AG04450 (cell line): ENCODE data around the gene PPP1R9B. TPM values are rescaled to one million over a fixed set of nuclear protein-coding genes. Genes with fewer than 3 reads are reported as not detected.

ENCODE experiments used
- CTCF ChIA-PET: fragments of 300-600, 350-600 bp; formaldehyde crosslinking; extraction: SDS; loops from one replicate; lab custom pipeline; 2022; ENCODE audit warnings: antibody characterized with exemption, inconsistent platforms; lab: Charles Lee
- POLR2A ChIA-PET: fragments of 350-600 bp; formaldehyde crosslinking; extraction: SDS; loops from one replicate; lab custom pipeline; 2021; ENCODE audit warnings: antibody characterized with exemption, inconsistent platforms; lab: Yijun Ruan, JAX
- DNase-seq: peaks from one replicate; pipeline ENCODE4 v3.0.0-alpha.2; 2011; ENCODE audit warnings: low read depth, low spot score
- H3K27ac ChIP-seq: one replicate; pipeline ENCODE4 v1.5.1; 2012; ENCODE audit warnings: low read depth, low read length, control low read depth
- H3K27me3 ChIP-seq: one replicate; pipeline ENCODE4 v1.6.0; 2012; ENCODE audit warnings: low read length; ENCODE audit not compliant: control insufficient read depth, insufficient read depth
- H3K4me3 ChIP-seq: 2 replicates; pipeline ENCODE4 v1.5.1; 2011; ENCODE audit warnings: mild to moderate bottlenecking, low read depth, low read length, control low read depth
- H3K9me3 ChIP-seq: 2 replicates; pipeline ENCODE4 v1.5.1; 2012; ENCODE audit warnings: low read length; ENCODE audit not compliant: control insufficient read depth, insufficient read depth
- polyA plus RNA-seq: library from polyadenylated mRNA; depleted of rRNA; stranded (reverse); fragments of >200 nt; gene quantifications from 2 replicates; pipeline ENCODE4 v1.2.3, GENCODE V29; 2011
- TF ChIP-seq, protein P1 (sequence below): IDR thresholded peaks from 2 replicates; pipeline ENCODE4 v1.5.1; 2011; ENCODE audit warnings: low read depth, low read length, control low read depth, inconsistent platforms

PPP1R9B gene
- polyA plus RNA-seq, 1 experiment: 18.2 TPM

DNA sequence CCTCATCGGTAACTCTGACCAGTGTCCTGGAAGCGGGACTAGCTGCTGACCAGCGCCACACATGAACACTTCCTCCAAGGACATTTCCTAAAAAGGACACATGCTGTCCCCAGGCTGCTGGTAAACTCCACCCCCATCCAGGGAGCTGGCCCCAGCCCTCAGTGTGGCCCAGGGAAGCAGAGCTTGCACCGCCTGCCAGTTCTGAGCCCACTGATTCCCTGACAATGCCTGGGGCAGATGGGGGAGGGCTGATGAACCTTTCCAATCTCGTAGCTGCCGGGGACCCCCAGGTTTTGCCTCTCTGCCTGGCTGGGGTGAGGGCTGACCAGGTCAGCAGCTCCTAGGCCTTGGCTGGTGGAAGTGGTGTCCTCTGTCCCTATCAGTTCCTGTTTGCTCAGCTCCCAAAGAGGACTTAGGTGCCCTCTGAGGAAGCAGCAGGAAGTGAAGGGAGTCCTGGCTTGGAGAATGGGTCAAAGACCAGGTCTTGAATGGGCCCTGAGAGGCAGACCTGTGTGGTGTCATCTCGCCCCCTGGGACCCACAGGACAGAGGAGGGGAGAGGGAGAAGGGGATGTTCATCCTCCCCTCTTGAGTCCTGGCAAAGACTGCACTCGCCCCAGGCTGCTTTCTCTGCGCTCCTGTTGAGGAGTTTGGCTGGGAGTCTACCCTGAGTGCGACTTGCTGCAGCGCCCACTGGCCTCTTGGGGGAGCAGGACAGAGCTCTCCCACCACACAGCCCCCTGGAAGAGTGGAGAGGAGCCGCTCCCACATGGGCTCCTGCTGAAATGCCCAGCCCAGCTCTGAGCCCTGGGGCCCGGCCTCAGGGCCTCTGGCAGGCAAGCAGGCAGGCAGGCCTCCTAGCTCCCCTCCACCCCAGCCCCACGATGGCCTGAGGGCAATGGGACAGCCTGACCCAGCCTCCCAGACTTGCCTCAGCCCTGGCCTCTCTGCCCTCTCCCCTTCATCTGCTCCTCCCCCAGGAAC, 38.5 kb downstream of the PPP1R9B start:
- POLR2A ChIA-PET: interaction anchor here (0.8 kb wide), 1 partner anchor 18 kb away, joined by 5 read pairs; no protein-coding TSS in a partner anchor
- Histone ChIP-seq H3K4me3 (no peak overlapping the region), H3K9me3 (no peaks in the 10 kb centered on the region; the same call in 1 of the 2 replicates), H3K27ac (no peak overlapping the region), H3K27me3 (no peaks in the 10 kb centered on the region)
- CTCF ChIA-PET: interaction anchor here (0.6 to 3.4 kb wide), 3 partner anchors 9 to 236 kb away, joined by 3 to 16 read pairs (median 6); partner anchors contain the start of gene PDK2
- no peak for DNase-seq
- TF ChIP-seq, protein P1, sequence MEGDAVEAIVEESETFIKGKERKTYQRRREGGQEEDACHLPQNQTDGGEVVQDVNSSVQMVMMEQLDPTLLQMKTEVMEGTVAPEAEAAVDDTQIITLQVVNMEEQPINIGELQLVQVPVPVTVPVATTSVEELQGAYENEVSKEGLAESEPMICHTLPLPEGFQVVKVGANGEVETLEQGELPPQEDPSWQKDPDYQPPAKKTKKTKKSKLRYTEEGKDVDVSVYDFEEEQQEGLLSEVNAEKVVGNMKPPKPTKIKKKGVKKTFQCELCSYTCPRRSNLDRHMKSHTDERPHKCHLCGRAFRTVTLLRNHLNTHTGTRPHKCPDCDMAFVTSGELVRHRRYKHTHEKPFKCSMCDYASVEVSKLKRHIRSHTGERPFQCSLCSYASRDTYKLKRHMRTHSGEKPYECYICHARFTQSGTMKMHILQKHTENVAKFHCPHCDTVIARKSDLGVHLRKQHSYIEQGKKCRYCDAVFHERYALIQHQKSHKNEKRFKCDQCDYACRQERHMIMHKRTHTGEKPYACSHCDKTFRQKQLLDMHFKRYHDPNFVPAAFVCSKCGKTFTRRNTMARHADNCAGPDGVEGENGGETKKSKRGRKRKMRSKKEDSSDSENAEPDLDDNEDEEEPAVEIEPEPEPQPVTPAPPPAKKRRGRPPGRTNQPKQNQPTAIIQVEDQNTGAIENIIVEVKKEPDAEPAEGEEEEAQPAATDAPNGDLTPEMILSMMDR: no peak

DNA sequence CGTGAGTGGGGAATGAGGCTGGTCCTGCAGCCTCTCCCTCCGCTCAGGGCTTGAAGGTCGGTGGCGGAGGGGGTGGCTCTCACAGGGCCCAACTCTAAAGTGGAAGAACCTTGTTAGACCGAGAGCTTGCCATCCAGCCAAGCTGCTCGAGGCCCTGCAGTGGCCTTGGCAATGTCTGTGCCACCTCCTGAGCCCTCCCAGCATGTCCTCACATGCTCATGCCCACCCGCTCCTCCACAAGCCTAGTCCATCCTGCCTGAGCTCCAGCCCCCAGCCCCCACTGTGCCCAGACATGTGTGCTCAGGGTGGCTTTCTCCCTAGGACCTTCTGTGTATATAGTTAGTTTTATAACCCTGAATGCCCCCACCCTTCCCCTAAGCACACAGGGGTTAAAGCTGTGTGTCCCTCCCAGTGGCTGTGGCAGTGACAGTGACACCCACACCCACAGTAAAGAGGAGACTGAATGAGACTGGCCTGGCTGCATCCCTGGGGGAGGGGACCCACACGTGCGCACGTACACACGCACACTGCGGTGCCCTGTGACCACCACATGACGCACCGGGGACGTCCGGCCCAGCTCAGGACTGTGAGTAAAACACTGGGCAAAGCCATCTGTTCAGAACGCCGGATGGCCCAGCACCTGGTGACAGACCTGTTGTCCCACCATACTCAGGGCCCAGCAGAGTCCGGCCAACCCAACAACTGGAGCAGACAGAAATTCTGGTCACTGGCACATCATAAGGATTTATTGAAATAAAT, 39.7 kb downstream of the PPP1R9B start:
- H3K9me3 ChIP-seq: no peaks in the 10 kb centered on the region; the same call in 1 of the 2 replicates
- no peak for DNase-seq
- POLR2A ChIA-PET: no interaction called here
- no peak overlapping the region for H3K4me3 ChIP-seq
- H3K27me3 ChIP-seq: no peaks in the 10 kb centered on the region
- TF ChIP-seq, protein P1: no peak
- H3K27ac ChIP-seq: no peak overlapping the region
- CTCF ChIA-PET: interaction anchor here (3.4 kb wide), 1 partner anchor 16 kb away, joined by 16 read pairs; the partner anchor contains the start of gene PDK2

DNA sequence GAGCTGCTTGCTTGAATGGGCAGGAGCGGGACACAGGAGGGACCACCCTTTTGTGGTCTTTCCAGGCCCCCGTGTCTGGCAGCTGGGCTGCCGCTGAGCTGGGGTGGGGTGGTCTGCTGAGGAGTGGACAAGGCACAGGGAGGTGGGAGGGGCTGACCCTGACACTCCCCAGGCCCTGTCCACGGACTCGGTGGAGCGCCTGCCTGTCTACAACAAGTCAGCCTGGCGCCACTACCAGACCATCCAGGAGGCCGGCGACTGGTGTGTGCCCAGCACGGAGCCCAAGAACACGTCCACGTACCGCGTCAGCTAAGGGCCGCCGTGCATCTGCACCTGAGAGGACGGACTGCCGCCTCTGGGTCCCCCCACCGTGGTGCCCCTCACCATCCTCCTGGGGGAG, 40.7 kb downstream of the PPP1R9B start:
- H3K4me3 ChIP-seq: no peak overlapping the region
- POLR2A ChIA-PET: no interaction called here
- H3K27me3 ChIP-seq: no peaks in the 10 kb centered on the region
- H3K27ac ChIP-seq: no peak overlapping the region
- no peaks in the 10 kb centered on the region; the same call in 1 of the 2 replicates for H3K9me3 ChIP-seq
- CTCF ChIA-PET: interaction anchor here (1.5 kb wide), 1 partner anchor 52 kb away, joined by 3 read pairs; no protein-coding TSS in a partner anchor
- no peak for DNase-seq
- TF ChIP-seq, protein P1: no peak

DNA sequence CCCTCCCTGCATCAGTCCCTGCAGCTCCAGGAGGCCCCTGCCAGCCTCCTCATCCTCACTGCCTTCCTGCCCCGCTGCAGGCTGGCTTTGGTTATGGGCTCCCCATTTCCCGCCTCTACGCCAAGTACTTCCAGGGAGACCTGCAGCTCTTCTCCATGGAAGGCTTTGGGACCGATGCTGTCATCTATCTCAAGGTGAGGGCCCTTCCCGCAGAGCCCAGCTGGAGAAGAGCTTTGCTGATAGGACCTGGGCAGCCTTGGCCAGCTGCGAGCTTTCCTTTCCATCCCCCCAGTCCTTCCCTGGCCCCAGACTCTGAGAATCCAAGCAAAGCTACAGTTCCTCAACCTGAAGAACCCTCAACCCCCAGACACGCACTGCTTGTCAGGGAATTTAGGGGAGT, 41.3 kb downstream of the PPP1R9B start:
- ChIA-PET CTCF (interaction anchor here (1.2 to 2.1 kb wide), 3 partner anchors 15 to 189 kb away, joined by 3 to 18 read pairs (median 4); no protein-coding TSS in a partner anchor), POLR2A (no interaction called here)
- no peaks in the 10 kb centered on the region; the same call in 1 of the 2 replicates for H3K9me3 ChIP-seq
- H3K27me3 ChIP-seq: no peaks in the 10 kb centered on the region
- DNase-seq: no peak
- no peak overlapping the region for H3K4me3 ChIP-seq
- TF ChIP-seq, protein P1: no peak
- H3K27ac ChIP-seq: no peak overlapping the region
